PFSK-1 (cell line): ENCODE data around the gene MBD2.

Experiments used
- POLR2AphosphoS5 ChIP-seq: IDR thresholded peaks from 2 replicates; pipeline ENCODE4 v1.6.1; 2012; ENCODE audit warnings: low read depth, mild to moderate bottlenecking, control low read depth, low read length, moderate library complexity
- SIN3A ChIP-seq: IDR thresholded peaks from 2 replicates; pipeline ENCODE4 v1.6.1; 2012; ENCODE audit warnings: mild to moderate bottlenecking, low read length, moderate library complexity, borderline replicate concordance; ENCODE audit not compliant: insufficient read depth

GRCh38 chr18:54239091-54239490 lies 14.6 kb upstream of the MBD2 start:
- TF ChIP-seq SIN3A (no peak), POLR2AphosphoS5 (no peak)
